Left ventricle myocardium inferior (tissue), 1 donor: ENCODE results near the gene SRSF5. TPM values are rescaled to one million over a fixed set of nuclear protein-coding genes. Genes with fewer than 3 reads are reported as not detected.

Source experiments
- DNase-seq: peaks from one replicate; pipeline ENCODE4 v3.0.0-alpha.2; 2020
- H3K27ac ChIP-seq: fragments of 200-600 bp; replicated peaks from 2 replicates; pipeline ENCODE4 v1.8.0; 2021
- H3K27me3 ChIP-seq: fragments of 200-600 bp; 2 replicates; pipeline ENCODE4 v1.8.0; 2021; ENCODE audit warnings: low read depth
- H3K36me3 ChIP-seq: fragments of 200-600 bp; 2 replicates; pipeline ENCODE4 v1.8.0; 2021
- H3K4me1 ChIP-seq: fragments of 200-600 bp; 2 replicates; pipeline ENCODE4 v1.8.0; 2021
- H3K4me3 ChIP-seq: fragments of 200-600 bp; 2 replicates; pipeline ENCODE4 v1.8.0; 2021; ENCODE audit warnings: mild to moderate bottlenecking, moderate library complexity
- H3K9me3 ChIP-seq: fragments of 200-600 bp; replicated peaks from 2 replicates; pipeline ENCODE4 v1.8.0; 2021
- CTCF ChIP-seq: fragments of 200-600 bp; IDR thresholded peaks from 2 replicates; pipeline ENCODE4 v1.8.0; 2021; ENCODE audit warnings: antibody characterized with exemption, mild to moderate bottlenecking, borderline replicate concordance
- intact Hi-C: fragments of 100-400 bp; cut with micrococcal nuclease; formaldehyde crosslinking; loops from one replicate; pipeline ENCODE4 v1.11.0; 2022
- total RNA-seq: library from RNA; stranded (reverse); fragmentation: NEBNext Ultra II Directional; extraction: Animal tissue kit (Norgen Biotek cat#: 25700); gene quantifications from one replicate; pipeline ENCODE4 v1.2.1, GENCODE V29; 2021
- donor health status: DM: no; HTN: yes; CAD: no; lungs with severe emphysema.

SRSF5 gene
- total RNA-seq, 1 donor from 2014 or later, result 167 TPM

GRCh38 chr14:69772082-69773017 is 5.4 kb downstream of the SRSF5 start:
- no peak for DNase-seq
- Histone ChIP-seq H3K27ac (no peak overlapping the region), H3K27me3 (no peaks in the 10 kb centered on the region), H3K9me3 (no peaks in the 10 kb centered on the region), H3K4me3 (no peak overlapping the region), H3K36me3 (peaks cover 94% of the 10 kb centered on the region), H3K4me1 (peaks cover 94% of the 10 kb centered on the region)
- TF ChIP-seq CTCF, result no peak
- intact Hi-C loops, result no loop called here

DNA sequence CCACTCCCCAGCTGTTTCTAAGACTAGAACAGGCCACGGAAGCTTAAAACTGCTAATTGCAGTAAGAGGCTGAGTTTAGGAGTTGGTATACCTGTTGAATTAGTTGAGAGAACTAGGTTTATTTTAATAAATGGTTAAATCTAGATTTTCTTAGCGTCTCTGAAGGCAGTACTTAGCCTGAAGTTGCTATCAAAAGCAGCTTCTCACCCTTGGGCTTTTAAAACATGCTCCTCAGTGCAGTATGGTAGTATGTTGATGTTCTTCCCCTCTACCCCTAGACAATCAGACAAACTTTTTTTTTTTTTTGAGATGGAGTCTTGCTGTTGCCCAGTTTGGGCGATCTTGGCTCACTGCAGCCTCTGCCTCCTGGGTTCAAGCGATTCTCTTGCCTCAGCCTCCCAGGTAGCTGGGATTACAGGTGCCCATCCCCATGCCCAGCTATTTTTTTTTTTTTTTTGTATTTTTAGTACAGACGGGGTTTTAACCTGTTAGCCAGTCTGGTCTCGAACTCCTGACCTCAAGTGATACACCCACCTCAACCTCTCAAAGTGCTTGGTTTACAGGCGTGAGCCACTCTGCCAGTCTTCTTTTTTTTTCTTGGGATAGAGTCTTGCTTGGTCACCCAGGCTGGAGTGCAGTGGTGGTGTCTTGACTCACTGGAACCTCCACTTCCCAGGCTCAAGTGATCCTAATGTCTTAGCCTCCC is 6.8 kb downstream of the SRSF5 start:
- Histone ChIP-seq H3K4me1 (peaks cover 88% of the 10 kb centered on the region), H3K36me3 (peaks cover 96% of the 10 kb centered on the region), H3K27me3 (no peaks in the 10 kb centered on the region), H3K27ac (no peak overlapping the region), H3K4me3 (no peak overlapping the region), H3K9me3 (no peaks in the 10 kb centered on the region)
- no peak for DNase-seq
- no peak for TF ChIP-seq CTCF
- intact Hi-C loops, result no loop called here

DNA sequence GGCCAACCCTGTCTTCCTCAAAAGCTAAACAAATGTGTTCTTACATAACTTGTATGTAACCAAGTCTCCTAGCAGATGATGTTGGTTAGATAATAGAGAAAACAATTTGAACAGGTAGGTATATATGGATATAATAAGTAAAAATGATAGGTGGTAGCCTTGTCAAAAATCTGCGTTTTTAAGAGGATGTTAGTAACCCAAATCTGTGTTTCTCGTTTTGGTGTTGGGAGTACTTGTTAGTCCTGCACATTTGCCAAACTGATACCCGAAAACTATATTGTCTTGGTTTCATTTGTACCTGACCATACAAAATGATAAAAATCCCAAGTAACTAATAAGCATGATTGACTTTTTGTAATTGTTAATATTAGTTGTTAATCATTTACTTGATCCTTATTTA is 8.1 kb downstream of the SRSF5 start:
- no peak for DNase-seq
- Histone ChIP-seq H3K4me1 (peaks cover 75% of the 10 kb centered on the region), H3K4me3 (no peak overlapping the region), H3K9me3 (no peaks in the 10 kb centered on the region), H3K27ac (no peak overlapping the region), H3K36me3 (peaks cover 94% of the 10 kb centered on the region), H3K27me3 (no peaks in the 10 kb centered on the region)
- no peak for TF ChIP-seq CTCF
- intact Hi-C loops, result no loop called here

DNA sequence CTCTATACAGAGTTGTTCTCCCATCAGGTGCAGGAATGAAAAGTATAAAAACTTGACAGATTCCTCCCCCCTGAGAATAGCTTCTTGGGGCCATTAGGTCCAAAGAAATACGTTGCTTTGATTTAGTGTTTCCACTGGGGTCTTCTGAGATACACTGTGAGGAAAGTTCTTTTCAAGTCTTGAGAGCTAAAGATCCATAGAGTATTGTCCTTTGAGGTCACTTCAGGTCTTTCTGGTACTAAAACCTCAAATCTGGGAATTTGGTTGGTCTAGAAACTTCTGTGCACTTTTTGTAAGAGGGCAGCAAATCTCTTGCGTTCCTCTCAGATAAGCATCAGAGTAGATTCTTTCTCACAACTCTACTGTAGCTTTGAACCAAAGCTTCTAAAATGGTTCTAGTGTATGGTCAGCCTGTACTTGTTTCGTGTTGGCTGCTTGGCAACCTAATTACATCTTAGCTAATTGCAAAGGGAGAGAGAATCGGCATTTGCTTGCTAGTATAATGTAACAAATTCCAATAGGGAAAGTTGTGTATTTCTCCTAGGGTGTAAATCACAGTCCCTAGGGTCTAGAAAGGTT is 10.0 kb downstream of the SRSF5 start:
- intact Hi-C loops, result no loop called here

More for the DNA sequence above, 10.0 kb downstream of the SRSF5 start:
- DNase-seq, result no peak
- Histone ChIP-seq H3K27ac (no peak overlapping the region), H3K9me3 (no peaks in the 10 kb centered on the region), H3K4me3 (no peak overlapping the region), H3K27me3 (no peaks in the 10 kb centered on the region), H3K4me1 (peaks cover 64% of the 10 kb centered on the region), H3K36me3 (peaks cover 88% of the 10 kb centered on the region)
- no peak for TF ChIP-seq CTCF
